GM12878 (cell line): ENCODE measurements around the gene SLC12A7. TPM values are rescaled to one million over a fixed set of nuclear protein-coding genes. Genes with fewer than 3 reads are reported as not detected.

Experiments used
- SIN3A ChIP-seq: IDR thresholded peaks from 2 replicates; pipeline ENCODE4 v1.6.1; 2012; ENCODE audit warnings: low read depth, low read length, improper control_type of control experiment
- SMARCA5 ChIP-seq: fragments of 450-650 bp; IDR thresholded peaks from 2 replicates; pipeline ENCODE4 v1.6.1; 2017; ENCODE audit warnings: mild to moderate bottlenecking
- SREBF1 ChIP-seq: IDR thresholded peaks from 2 replicates; pipeline ENCODE4 v1.6.1; 2012; ENCODE audit warnings: mild to moderate bottlenecking, low read length
- SUZ12 ChIP-seq: fragments of 200-600 bp; sonication (generic); IDR thresholded peaks from one replicate; pipeline ENCODE4 v1.6.1; 2018; ENCODE audit warnings: antibody characterized with exemption, mild to moderate bottlenecking; ENCODE audit not compliant: unreplicated experiment
- ZNF207 ChIP-seq: fragments of 450-650 bp; IDR thresholded peaks from 2 replicates; pipeline ENCODE4 v1.6.1; 2014; ENCODE audit warnings: antibody characterized with exemption, mild to moderate bottlenecking, borderline replicate concordance
- polyA plus RNA-seq, 11 experiments: library from polyadenylated mRNA; depleted of rRNA in 4 of 11; unstranded in 6 of 11; stranded (reverse) in 5 of 11; fragments of >200 nt; fragmentation: Nextera tagmentation in 4 of 11; fragmentation: Illumina TruSeq in 1 of 11; extraction: Ambion mirVana in 4 of 11; extraction: Trizol in 1 of 11; gene quantifications; 1 replicate in 1 of 11; 2 replicates in 10 of 11; pipeline versions ENCODE4 v1.2.1 to v1.2.3, GENCODE V29; 2011 to 2016; ENCODE audit warnings: inconsistent platforms in 2 of 11, missing spikeins in 2 of 11, low read depth in 1 of 11
- total RNA-seq, 4 experiments: library from RNA; depleted of rRNA in 3 of 4; stranded (reverse); fragments of >200 nt in 3 of 4; fragmentation: Illumina TruSeq in 1 of 4; extraction: Trizol in 1 of 4; gene quantifications; 2 replicates each; pipeline versions ENCODE4 v1.2.1 to v1.2.3, GENCODE V29; 2013 to 2021
- TF ChIP-seq, protein P1 (sequence below): fragments of 150-350 bp; IDR thresholded peaks from 2 replicates; pipeline ENCODE4 v1.6.1; 2016; ENCODE audit warnings: low read depth, low read length
- TF ChIP-seq, protein P2 (sequence below): IDR thresholded peaks from 2 replicates; pipeline ENCODE4 v1.6.1; 2012; ENCODE audit warnings: low read depth, low read length, improper control_type of control experiment
- TF ChIP-seq, protein P3 (sequence below): fragments of 150-350 bp; IDR thresholded peaks from 2 replicates; pipeline ENCODE4 v1.6.1; 2014; ENCODE audit warnings: mild to moderate bottlenecking, low read depth, low read length

SLC12A7 gene
- total and polyA plus RNA-seq, 10 of the 15 experiments (the other 5 are each of a cell fraction or from before 2014, with no cell fraction given), result 0.10 to 10.0 (median 2.9) TPM

DNA sequence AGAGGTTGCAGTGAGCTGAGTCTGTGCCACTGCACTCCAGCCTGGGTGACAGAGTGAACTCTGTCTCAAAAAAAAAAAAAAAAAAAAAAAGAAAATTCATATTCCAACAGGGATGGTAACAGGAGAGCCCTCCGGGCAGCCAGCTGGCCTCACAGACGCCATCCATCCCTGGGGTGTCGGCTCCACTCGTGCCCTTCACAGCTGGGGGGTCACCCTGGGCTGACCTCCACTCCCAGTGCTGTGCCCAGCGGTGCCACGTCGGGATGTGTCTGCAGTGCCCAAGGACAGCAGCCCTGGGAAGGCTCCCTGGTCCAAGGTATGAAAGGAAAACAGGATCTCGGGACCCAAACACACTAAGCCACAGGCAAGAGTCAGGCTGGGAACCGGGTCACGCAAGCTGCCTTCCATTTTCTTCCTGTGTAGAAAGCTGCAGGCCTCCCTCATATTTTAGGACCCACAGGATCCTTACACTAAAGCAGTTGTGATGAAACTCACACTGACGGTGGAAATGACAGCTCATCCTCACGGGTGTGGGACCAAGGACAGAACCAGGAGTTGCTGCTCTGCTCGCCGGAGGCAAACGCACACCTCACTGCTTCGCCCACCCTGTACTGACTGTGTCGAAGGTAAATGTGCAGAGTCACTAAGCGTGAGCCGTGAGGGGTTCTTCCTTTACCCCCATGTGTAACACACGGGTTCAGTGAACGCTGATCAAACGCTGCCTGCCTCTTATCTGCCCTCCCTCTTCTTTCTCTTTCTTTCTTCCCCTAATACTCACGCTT, 5.3 kb downstream of the SLC12A7 start (continued):
- TF ChIP-seq, protein P1, sequence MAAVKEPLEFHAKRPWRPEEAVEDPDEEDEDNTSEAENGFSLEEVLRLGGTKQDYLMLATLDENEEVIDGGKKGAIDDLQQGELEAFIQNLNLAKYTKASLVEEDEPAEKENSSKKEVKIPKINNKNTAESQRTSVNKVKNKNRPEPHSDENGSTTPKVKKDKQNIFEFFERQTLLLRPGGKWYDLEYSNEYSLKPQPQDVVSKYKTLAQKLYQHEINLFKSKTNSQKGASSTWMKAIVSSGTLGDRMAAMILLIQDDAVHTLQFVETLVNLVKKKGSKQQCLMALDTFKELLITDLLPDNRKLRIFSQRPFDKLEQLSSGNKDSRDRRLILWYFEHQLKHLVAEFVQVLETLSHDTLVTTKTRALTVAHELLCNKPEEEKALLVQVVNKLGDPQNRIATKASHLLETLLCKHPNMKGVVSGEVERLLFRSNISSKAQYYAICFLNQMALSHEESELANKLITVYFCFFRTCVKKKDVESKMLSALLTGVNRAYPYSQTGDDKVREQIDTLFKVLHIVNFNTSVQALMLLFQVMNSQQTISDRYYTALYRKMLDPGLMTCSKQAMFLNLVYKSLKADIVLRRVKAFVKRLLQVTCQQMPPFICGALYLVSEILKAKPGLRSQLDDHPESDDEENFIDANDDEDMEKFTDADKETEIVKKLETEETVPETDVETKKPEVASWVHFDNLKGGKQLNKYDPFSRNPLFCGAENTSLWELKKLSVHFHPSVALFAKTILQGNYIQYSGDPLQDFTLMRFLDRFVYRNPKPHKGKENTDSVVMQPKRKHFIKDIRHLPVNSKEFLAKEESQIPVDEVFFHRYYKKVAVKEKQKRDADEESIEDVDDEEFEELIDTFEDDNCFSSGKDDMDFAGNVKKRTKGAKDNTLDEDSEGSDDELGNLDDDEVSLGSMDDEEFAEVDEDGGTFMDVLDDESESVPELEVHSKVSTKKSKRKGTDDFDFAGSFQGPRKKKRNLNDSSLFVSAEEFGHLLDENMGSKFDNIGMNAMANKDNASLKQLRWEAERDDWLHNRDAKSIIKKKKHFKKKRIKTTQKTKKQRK, result no peak
- TF ChIP-seq, protein P2, sequence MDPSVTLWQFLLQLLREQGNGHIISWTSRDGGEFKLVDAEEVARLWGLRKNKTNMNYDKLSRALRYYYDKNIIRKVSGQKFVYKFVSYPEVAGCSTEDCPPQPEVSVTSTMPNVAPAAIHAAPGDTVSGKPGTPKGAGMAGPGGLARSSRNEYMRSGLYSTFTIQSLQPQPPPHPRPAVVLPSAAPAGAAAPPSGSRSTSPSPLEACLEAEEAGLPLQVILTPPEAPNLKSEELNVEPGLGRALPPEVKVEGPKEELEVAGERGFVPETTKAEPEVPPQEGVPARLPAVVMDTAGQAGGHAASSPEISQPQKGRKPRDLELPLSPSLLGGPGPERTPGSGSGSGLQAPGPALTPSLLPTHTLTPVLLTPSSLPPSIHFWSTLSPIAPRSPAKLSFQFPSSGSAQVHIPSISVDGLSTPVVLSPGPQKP, result no peak
- TF ChIP-seq, protein P3, sequence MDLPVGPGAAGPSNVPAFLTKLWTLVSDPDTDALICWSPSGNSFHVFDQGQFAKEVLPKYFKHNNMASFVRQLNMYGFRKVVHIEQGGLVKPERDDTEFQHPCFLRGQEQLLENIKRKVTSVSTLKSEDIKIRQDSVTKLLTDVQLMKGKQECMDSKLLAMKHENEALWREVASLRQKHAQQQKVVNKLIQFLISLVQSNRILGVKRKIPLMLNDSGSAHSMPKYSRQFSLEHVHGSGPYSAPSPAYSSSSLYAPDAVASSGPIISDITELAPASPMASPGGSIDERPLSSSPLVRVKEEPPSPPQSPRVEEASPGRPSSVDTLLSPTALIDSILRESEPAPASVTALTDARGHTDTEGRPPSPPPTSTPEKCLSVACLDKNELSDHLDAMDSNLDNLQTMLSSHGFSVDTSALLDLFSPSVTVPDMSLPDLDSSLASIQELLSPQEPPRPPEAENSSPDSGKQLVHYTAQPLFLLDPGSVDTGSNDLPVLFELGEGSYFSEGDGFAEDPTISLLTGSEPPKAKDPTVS, result no peak
- TF ChIP-seq SMARCA5 (no peak), SUZ12 (no peak), SREBF1 (no peak), ZNF207 (no peak), SIN3A (no peak)
